Esophagus squamous epithelium (tissue), 4 donors: Measurements from ENCODE around the gene ANKRD23.

ENCODE experiments used
- CTCF ChIP-seq, 6 experiments: fragments of 450-650 bp in 4 of 6; fragments of 200-600 bp in 2 of 6; sonication (generic) in 2 of 6; IDR thresholded peaks; one replicate each; pipeline ENCODE4 v1.5.1; 2016 to 2019; ENCODE audit warnings: antibody characterized with exemption in 6 of 6, mild to moderate bottlenecking in 4 of 6, moderate library complexity in 4 of 6
- POLR2A ChIP-seq, 4 donors: fragments of 450-650 bp; IDR thresholded peaks; one replicate each; pipeline ENCODE4 v1.6.1; 2017; ENCODE audit warnings: antibody characterized with exemption in 4 of 4, mild to moderate bottlenecking in 4 of 4, moderate library complexity in 3 of 4

DNA sequence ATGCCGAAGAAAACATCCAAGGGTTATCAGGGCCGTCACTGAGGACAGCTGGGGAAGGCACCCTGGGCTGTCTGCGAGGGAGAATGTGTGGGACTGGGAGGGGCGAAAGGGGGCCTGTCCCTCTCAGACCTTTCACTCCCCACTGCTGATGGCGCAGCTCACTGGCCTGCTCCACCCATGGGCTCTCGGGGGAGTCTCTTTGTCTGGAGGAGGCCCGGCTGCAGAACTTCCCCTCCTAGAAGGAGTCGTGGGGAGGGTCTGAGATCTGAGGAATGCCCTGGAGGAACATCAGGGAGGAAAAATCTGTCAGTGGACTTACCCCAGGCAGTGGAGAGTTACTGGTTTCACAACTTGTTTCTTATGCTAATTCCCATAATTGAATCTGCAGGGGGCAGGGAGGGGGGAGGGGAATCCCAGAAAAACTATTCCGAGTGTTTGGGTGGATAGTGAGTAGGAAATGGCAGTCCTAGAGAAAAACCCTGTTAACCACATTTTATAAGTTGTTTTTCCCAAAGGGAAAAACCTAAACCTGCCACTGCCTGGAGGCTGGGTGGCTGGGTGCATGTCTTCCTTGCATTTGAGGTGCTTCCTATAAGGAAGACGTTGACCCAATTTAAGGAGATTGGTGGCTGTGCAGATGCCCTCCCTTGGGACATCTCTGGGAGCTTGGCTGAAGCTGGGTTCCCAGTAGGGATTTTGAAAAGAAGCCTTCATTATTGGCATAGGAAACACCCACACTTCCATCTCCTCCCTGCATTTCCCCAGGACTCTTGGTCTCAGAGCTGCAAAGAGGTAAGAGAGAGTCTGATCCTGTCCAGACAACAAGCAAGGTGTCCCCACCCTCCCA lies 37.8 kb upstream of the ANKRD23 start:
- TF ChIP-seq CTCF (IDR thresholded peaks at IDR 0.05) (no peak), POLR2A (IDR thresholded peaks at IDR 0.05) (no peak)
